NCI-H2196 (cell line): ENCODE measurements around the gene AGAP1.
"Not testable (repeated sequence)": the region's sequence is repeated elsewhere in the genome, so short reads cannot be mapped to it uniquely, and the experiment has no call there.

ENCODE experiments used
- DNase-seq: peaks from one replicate; lab custom pipeline; 2025; ENCODE audit not compliant: unreplicated experiment; lab: John Stamatoyannopoulos, UW

The AGAP1 gene

GRCh38 chr2:235928751-235929370 lies 435.0 kb downstream of the AGAP1 start:
- DNase-seq: no peak

GRCh38 chr2:235930701-235931100 lies 436.9 kb downstream of the AGAP1 start:
- no peak for DNase-seq

- DNase-seq: no peak
Measured at GRCh38 chr2:235931676-235932075, 437.8 kb downstream of the AGAP1 start.

GRCh38 chr2:235934059-235934773 lies 440.4 kb downstream of the AGAP1 start:
- DNase-seq: no peak

GRCh38 chr2:235934774-235935484 lies 441.1 kb downstream of the AGAP1 start:
- DNase-seq: no peak

GRCh38 chr2:235935773-235936172 lies 441.9 kb downstream of the AGAP1 start:
- DNase-seq: no peak

- no peak for DNase-seq
Measured at GRCh38 chr2:235936493-235936892, 442.6 kb downstream of the AGAP1 start.

- no peak for DNase-seq
Measured at GRCh38 chr2:235937087-235937486, 443.2 kb downstream of the AGAP1 start.

- no peak for DNase-seq
Measured at GRCh38 chr2:235937526-235937925, 443.7 kb downstream of the AGAP1 start.

GRCh38 chr2:235937936-235938335 lies 444.1 kb downstream of the AGAP1 start:
- no peak for DNase-seq

GRCh38 chr2:235938611-235939010 lies 444.8 kb downstream of the AGAP1 start:
- no peak for DNase-seq

- no peak for DNase-seq
Measured at GRCh38 chr2:235939471-235939870, 445.6 kb downstream of the AGAP1 start.

- no peak for DNase-seq
Measured at GRCh38 chr2:235940330-235940729, 446.5 kb downstream of the AGAP1 start.

- DNase-seq: no peak
Measured at GRCh38 chr2:235944591-235944990, 450.7 kb downstream of the AGAP1 start.

- DNase-seq: no peak
Measured at GRCh38 chr2:235945608-235946140, 451.8 kb downstream of the AGAP1 start.

- no peak for DNase-seq
Measured at GRCh38 chr2:235946590-235946989, 452.7 kb downstream of the AGAP1 start.

- not testable (repeated sequence) for DNase-seq
Measured at GRCh38 chr2:235947055-235947454, 453.2 kb downstream of the AGAP1 start.

- no peak for DNase-seq
Measured at GRCh38 chr2:235949567-235950472, 456.0 kb downstream of the AGAP1 start.

GRCh38 chr2:235950473-235950809 lies 456.6 kb downstream of the AGAP1 start:
- DNase-seq: no peak

- DNase-seq: no peak
Measured at GRCh38 chr2:235951493-235951892, 457.6 kb downstream of the AGAP1 start.

- no peak for DNase-seq
Measured at GRCh38 chr2:235951982-235952381, 458.1 kb downstream of the AGAP1 start.
